ENCODE results near the gene RAB20. TPM values are rescaled to one million over a fixed set of nuclear protein-coding genes. Genes with fewer than 3 reads are reported as not detected.

RAB20 gene
- total and polyA plus RNA-seq, 9 of the 15 experiments (the other 6 are each of a cell fraction or from before 2014, with no cell fraction given), result 0.62 to 9.2 (median 5.4) TPM

GRCh38 chr13:110576736-110577476 lies 15.4 kb upstream of the RAB20 start:
- Histone ChIP-seq H3K9me1 (ENCODE audit: control insufficient read depth, insufficient read depth, low read length) (no peaks in the 10 kb centered on the region), H3K79me2 (ENCODE audit: control insufficient read depth, insufficient read depth, low read length) (no peaks in the 10 kb centered on the region), H3K36me3 (ENCODE audit: control insufficient read depth, insufficient read depth, low read length) (no peaks in the 10 kb centered on the region), H3K9ac (ENCODE audit: insufficient read depth in 1 of 2, low read depth in 2 of 2, low read length in 2 of 2) (no peak overlapping the region), H3K9me3 (replicated peaks; ENCODE audit: control insufficient read depth, insufficient read depth, low read depth, low read length) (no peaks in the 10 kb centered on the region), H4K20me1 (replicated peaks; ENCODE audit: control insufficient read depth, insufficient read depth, low read length) (no peaks in the 10 kb centered on the region), H3K4me2 (ENCODE audit: insufficient read depth, low read length) (no peak overlapping the region), H3K4me1 (replicated peaks in 1 of 2; ENCODE audit: control insufficient read depth in 2 of 2, insufficient read depth in 2 of 2, low read length in 2 of 2) (peaks cover 21 to 24% of the 10 kb centered on the region in 2 experiments; a peak in 4 of 5 replicates), H3K27me3 (ENCODE audit: control insufficient read depth in 2 of 2, insufficient read depth in 2 of 2, low read length in 2 of 2) (no peaks in the 10 kb centered on the region; a peak in 1 of 5 replicates), H3K27ac (ENCODE audit: extremely low read depth, low read depth, low read length) (no peak overlapping the region), H2AFZ (ENCODE audit: low read depth, low read length) (no peak overlapping the region), H3K4me3 (no peak overlapping the region)
- in situ Hi-C loops (cut with MboI) (no loop called here), intact Hi-C loops (cut with micrococcal nuclease) (loop anchor here (5.0 kb wide), 1 partner anchor 70 kb away; no protein-coding TSS in a partner anchor)
- TF ChIP-seq ZNF224 (CRISPR knock-in tag; IDR thresholded peaks at IDR 0.05) (no peak), TRIM28 (IDR thresholded peaks at IDR 0.05) (no peak), ZBTB33 (CRISPR knock-in tag; IDR thresholded peaks at IDR 0.05) (no peak), ZBTB1 (CRISPR knock-in tag; IDR thresholded peaks at IDR 0.05; ENCODE audit: borderline replicate concordance, low read depth) (no peak), PCBP1 (IDR thresholded peaks at IDR 0.05; ENCODE audit: low read depth, low read length, poor library complexity, severe bottlenecking) (no peak), GTF2E2 (tag; IDR thresholded peaks at IDR 0.05) (no peak), SRSF9 (IDR thresholded peaks at IDR 0.05; ENCODE audit: borderline replicate concordance, low read depth, low read length) (no peak), TAF9B (IDR thresholded peaks at IDR 0.05; ENCODE audit: partially characterized antibody) (no peak), RFX5 (IDR thresholded peaks at IDR 0.05; ENCODE audit: low read depth, low read length) (no peak), ZNF589 (CRISPR knock-in tag; IDR thresholded peaks at IDR 0.05; ENCODE audit: low read depth) (no peak), ERF (CRISPR knock-in tag; IDR thresholded peaks at IDR 0.05) (no peak)
- CTCF ChIA-PET (ENCODE audit: low intra/inter-chr PET ratio), result no interaction called here
- DNase-seq (ENCODE audit: extremely low read depth in 1 of 4, low spot score in 3 of 4), result no peak
- BruUV-seq (replicated peaks), result no TSS peak
- POLR2A ChIA-PET, result no interaction called here
- 63% methylated on average over 8 of the region's 11 CpGs for WGBS (ENCODE audit: insufficient coverage, low coverage, missing lambda C conversion rate)
- FAIRE-seq, result no peak
- no peak for ATAC-seq
